ENCODE data around the gene MN1. TPM values are rescaled to one million over a fixed set of nuclear protein-coding genes. Genes with fewer than 3 reads are reported as not detected.

The MN1 gene
- total and polyA plus RNA-seq, 2 of the 8 experiments (the other 6 are each of a cell fraction or from before 2014, with no cell fraction given) = 3.1 to 4.9 TPM

- TF ChIP-seq, protein P1, sequence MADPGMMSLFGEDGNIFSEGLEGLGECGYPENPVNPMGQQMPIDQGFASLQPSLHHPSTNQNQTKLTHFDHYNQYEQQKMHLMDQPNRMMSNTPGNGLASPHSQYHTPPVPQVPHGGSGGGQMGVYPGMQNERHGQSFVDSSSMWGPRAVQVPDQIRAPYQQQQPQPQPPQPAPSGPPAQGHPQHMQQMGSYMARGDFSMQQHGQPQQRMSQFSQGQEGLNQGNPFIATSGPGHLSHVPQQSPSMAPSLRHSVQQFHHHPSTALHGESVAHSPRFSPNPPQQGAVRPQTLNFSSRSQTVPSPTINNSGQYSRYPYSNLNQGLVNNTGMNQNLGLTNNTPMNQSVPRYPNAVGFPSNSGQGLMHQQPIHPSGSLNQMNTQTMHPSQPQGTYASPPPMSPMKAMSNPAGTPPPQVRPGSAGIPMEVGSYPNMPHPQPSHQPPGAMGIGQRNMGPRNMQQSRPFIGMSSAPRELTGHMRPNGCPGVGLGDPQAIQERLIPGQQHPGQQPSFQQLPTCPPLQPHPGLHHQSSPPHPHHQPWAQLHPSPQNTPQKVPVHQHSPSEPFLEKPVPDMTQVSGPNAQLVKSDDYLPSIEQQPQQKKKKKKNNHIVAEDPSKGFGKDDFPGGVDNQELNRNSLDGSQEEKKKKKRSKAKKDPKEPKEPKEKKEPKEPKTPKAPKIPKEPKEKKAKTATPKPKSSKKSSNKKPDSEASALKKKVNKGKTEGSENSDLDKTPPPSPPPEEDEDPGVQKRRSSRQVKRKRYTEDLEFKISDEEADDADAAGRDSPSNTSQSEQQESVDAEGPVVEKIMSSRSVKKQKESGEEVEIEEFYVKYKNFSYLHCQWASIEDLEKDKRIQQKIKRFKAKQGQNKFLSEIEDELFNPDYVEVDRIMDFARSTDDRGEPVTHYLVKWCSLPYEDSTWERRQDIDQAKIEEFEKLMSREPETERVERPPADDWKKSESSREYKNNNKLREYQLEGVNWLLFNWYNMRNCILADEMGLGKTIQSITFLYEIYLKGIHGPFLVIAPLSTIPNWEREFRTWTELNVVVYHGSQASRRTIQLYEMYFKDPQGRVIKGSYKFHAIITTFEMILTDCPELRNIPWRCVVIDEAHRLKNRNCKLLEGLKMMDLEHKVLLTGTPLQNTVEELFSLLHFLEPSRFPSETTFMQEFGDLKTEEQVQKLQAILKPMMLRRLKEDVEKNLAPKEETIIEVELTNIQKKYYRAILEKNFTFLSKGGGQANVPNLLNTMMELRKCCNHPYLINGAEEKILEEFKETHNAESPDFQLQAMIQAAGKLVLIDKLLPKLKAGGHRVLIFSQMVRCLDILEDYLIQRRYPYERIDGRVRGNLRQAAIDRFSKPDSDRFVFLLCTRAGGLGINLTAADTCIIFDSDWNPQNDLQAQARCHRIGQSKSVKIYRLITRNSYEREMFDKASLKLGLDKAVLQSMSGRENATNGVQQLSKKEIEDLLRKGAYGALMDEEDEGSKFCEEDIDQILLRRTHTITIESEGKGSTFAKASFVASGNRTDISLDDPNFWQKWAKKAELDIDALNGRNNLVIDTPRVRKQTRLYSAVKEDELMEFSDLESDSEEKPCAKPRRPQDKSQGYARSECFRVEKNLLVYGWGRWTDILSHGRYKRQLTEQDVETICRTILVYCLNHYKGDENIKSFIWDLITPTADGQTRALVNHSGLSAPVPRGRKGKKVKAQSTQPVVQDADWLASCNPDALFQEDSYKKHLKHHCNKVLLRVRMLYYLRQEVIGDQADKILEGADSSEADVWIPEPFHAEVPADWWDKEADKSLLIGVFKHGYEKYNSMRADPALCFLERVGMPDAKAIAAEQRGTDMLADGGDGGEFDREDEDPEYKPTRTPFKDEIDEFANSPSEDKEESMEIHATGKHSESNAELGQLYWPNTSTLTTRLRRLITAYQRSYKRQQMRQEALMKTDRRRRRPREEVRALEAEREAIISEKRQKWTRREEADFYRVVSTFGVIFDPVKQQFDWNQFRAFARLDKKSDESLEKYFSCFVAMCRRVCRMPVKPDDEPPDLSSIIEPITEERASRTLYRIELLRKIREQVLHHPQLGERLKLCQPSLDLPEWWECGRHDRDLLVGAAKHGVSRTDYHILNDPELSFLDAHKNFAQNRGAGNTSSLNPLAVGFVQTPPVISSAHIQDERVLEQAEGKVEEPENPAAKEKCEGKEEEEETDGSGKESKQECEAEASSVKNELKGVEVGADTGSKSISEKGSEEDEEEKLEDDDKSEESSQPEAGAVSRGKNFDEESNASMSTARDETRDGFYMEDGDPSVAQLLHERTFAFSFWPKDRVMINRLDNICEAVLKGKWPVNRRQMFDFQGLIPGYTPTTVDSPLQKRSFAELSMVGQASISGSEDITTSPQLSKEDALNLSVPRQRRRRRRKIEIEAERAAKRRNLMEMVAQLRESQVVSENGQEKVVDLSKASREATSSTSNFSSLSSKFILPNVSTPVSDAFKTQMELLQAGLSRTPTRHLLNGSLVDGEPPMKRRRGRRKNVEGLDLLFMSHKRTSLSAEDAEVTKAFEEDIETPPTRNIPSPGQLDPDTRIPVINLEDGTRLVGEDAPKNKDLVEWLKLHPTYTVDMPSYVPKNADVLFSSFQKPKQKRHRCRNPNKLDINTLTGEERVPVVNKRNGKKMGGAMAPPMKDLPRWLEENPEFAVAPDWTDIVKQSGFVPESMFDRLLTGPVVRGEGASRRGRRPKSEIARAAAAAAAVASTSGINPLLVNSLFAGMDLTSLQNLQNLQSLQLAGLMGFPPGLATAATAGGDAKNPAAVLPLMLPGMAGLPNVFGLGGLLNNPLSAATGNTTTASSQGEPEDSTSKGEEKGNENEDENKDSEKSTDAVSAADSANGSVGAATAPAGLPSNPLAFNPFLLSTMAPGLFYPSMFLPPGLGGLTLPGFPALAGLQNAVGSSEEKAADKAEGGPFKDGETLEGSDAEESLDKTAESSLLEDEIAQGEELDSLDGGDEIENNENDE (IDR thresholded peaks at IDR 0.05; ENCODE audit: insufficient replicate concordance, low read length) = no peak
- TF ChIP-seq ZNF274 (IDR thresholded peaks at IDR 0.05; ENCODE audit: borderline replicate concordance, extremely low read depth, low read length) (no peak), KDM4A (IDR thresholded peaks at IDR 0.05; ENCODE audit: low read depth, low read length, severe bottlenecking) (no peak), CTCF (IDR thresholded peaks at IDR 0.05; ENCODE audit: control extremely low read depth in 1 of 3, insufficient read depth in 1 of 3, low read depth in 1 of 3, low read length in 3 of 3) (no peak), KDM5A (IDR thresholded peaks at IDR 0.05; ENCODE audit: low read length) (no peak), KDM1A (IDR thresholded peaks at IDR 0.05; ENCODE audit: borderline replicate concordance, low read length) (no peak), CTBP2 (IDR thresholded peaks at IDR 0.05; ENCODE audit: borderline replicate concordance, insufficient read depth, insufficient read length, low read length) (no peak), TBP (IDR thresholded peaks at IDR 0.05; ENCODE audit: low read depth, low read length) (no peak)
- TF ChIP-seq, protein P2, sequence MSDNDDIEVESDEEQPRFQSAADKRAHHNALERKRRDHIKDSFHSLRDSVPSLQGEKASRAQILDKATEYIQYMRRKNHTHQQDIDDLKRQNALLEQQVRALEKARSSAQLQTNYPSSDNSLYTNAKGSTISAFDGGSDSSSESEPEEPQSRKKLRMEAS (IDR thresholded peaks at IDR 0.05) = no peak
Observed at GRCh38 chr22:27844256-27844655, 42.7 kb upstream of the MN1 start (continued).
